ACC112 (cell line): ENCODE data around the gene TCERG1L.
"Not testable (repeated sequence)": the region's sequence is repeated elsewhere in the genome, so short reads cannot be mapped to it uniquely, and the experiment has no call there.

Source experiments
- H2AFZ ChIP-seq: fragments of 200-600 bp; sonication (generic); one replicate; pipeline ENCODE4 v1.6.0; 2017; ENCODE audit warnings: antibody characterized with exemption, low read length; ENCODE audit not compliant: unreplicated experiment
- H3K27ac ChIP-seq: fragments of 200-600 bp; sonication (generic); 2 replicates; pipeline ENCODE4 v1.5.1; 2014; ENCODE audit warnings: low read depth, mild to moderate bottlenecking, antibody characterized with exemption, low read length, moderate library complexity
- H3K27me3 ChIP-seq: fragments of 200-600 bp; sonication (generic); 2 replicates; pipeline ENCODE4 v1.6.1; 2014; ENCODE audit warnings: mild to moderate bottlenecking, antibody characterized with exemption, low read length, moderate library complexity, mixed read lengths; ENCODE audit not compliant: insufficient read depth
- H3K36me3 ChIP-seq: fragments of 200-600 bp; sonication (generic); 2 replicates; pipeline ENCODE4 v1.6.1; 2016; ENCODE audit warnings: mild to moderate bottlenecking, antibody characterized with exemption, low read length, moderate library complexity, mixed read lengths; ENCODE audit not compliant: insufficient read depth
- H3K4me1 ChIP-seq: fragments of 200-600 bp; sonication (generic); one replicate; pipeline ENCODE4 v1.6.1; 2016; ENCODE audit warnings: low read length, mixed read lengths; ENCODE audit not compliant: insufficient read depth, unreplicated experiment, control insufficient read depth
- H3K4me3 ChIP-seq: fragments of 200-600 bp; sonication (generic); 2 replicates; pipeline ENCODE4 v1.5.1; 2014; ENCODE audit warnings: mild to moderate bottlenecking, low read depth, low read length
- H3K79me2 ChIP-seq: fragments of 200-600 bp; sonication (generic); one replicate; pipeline ENCODE4 v1.6.0; 2016; ENCODE audit warnings: low read length; ENCODE audit not compliant: control insufficient read depth, unreplicated experiment, insufficient read depth

TCERG1L gene

DNA sequence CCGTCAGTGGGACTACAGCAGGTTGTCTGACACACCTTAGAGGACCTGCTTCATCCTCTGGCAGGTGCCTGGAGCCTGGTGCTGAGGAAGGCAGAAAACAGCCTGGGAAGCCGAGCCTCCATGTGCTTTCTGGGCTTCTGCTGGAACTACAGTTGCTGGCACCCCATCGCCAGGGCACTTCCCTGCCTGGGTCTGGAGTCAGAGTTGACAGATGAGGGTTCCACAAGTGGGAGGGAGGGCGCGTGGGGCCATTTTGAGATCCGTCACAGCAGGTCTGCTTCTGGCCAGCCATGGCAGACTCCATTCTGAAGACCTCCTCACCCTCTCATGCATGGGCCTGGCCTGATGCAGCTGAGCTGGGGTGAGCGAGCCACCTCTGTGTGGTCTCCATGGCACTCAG is 33.2 kb upstream of the TCERG1L start:
- H3K27ac ChIP-seq, result no peak overlapping the region
- H3K4me3 ChIP-seq, result no peak overlapping the region
- H3K79me2 ChIP-seq, result no peaks in the 10 kb centered on the region
- no peak overlapping the region for H2AFZ ChIP-seq
- H3K27me3 ChIP-seq, result no peaks in the 10 kb centered on the region
- no peaks in the 10 kb centered on the region for H3K4me1 ChIP-seq
- no peaks in the 10 kb centered on the region for H3K36me3 ChIP-seq

DNA sequence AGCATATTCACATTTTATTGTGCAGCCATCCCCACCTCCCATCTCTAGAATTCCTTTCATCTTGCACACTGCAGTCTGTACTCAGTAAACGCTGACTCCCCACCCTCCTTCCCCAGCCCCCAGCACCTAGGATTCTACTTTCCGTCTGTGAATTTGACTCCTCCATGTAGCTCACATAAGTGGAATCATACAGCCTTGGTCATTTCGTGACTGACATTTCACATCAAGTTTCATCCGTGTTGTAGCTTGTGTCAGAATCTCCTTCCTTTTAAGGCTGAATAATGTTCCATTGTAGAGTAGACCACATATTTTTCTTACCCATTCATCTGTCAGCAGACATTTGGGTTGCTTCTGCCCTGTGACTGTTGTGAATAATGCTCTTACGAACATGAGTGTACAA is 26.2 kb upstream of the TCERG1L start:
- no peaks in the 10 kb centered on the region for H3K79me2 ChIP-seq
- H3K27me3 ChIP-seq, result no peaks in the 10 kb centered on the region
- H3K27ac ChIP-seq, result no peak overlapping the region
- H3K4me1 ChIP-seq, result no peaks in the 10 kb centered on the region
- no peaks in the 10 kb centered on the region for H3K36me3 ChIP-seq
- no peak overlapping the region for H3K4me3 ChIP-seq
- H2AFZ ChIP-seq, result no peak overlapping the region

- H3K27ac ChIP-seq, result no peak overlapping the region
- no peaks in the 10 kb centered on the region for H3K27me3 ChIP-seq
Observed at GRCh38 chr10:131332821-131333220, 21.3 kb upstream of the TCERG1L start.

DNA sequence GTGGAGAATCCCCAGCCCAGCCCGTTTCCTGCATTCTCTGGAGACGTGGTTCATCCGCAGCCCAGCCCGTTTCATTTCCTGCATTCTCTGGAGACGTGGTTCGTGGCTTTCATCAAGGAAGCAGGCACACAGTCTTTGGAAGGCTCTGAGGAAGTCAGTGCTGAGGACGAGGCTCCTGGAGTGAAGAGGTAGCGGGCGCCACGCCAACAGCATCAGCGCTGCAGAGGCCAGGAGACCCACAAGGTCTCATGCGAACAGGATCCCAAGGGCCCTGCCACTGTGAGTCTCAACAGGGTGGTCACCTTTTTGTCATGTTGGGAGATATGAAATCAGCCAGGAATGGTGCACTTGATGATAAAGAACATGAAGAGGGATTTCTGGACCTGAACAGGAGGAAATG is 12.4 kb upstream of the TCERG1L start:
- no peaks in the 10 kb centered on the region for H3K27me3 ChIP-seq
- no peak overlapping the region for H3K27ac ChIP-seq
- H3K4me3 ChIP-seq, result no peak overlapping the region
- no peaks in the 10 kb centered on the region for H3K79me2 ChIP-seq
- no peaks in the 10 kb centered on the region for H3K36me3 ChIP-seq
- H2AFZ ChIP-seq, result no peak overlapping the region
- no peaks in the 10 kb centered on the region for H3K4me1 ChIP-seq

More at GRCh38 chr10:131332821-131333220, 21.3 kb upstream of the TCERG1L start:
- Histone ChIP-seq H3K4me3 (no peak overlapping the region), H3K4me1 (no peaks in the 10 kb centered on the region), H2AFZ (no peak overlapping the region), H3K79me2 (no peaks in the 10 kb centered on the region), H3K36me3 (no peaks in the 10 kb centered on the region)

DNA sequence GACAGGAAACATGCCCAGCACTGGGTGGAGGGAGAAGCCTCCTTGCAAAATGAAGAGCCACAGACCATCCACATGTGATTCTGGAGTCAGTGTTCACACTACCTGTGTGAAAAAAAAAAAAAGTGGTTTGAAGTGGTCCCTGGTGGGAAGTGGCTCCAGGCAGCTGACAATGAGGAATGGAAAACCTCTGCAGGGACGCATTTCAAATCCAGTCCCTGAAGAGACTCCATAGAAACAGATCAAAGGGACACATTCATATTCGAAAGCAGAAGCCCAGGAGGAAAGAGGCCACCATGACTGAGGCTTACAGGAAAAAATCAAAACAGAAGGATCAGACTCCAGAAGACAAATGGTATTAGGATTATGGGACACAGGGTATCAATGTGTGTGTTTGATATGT is 11.5 kb upstream of the TCERG1L start:
- Histone ChIP-seq H3K4me1 (no peaks in the 10 kb centered on the region), H2AFZ (no peak overlapping the region), H3K4me3 (no peak overlapping the region), H3K27ac (no peak overlapping the region), H3K79me2 (no peaks in the 10 kb centered on the region), H3K27me3 (no peaks in the 10 kb centered on the region), H3K36me3 (no peaks in the 10 kb centered on the region)

DNA sequence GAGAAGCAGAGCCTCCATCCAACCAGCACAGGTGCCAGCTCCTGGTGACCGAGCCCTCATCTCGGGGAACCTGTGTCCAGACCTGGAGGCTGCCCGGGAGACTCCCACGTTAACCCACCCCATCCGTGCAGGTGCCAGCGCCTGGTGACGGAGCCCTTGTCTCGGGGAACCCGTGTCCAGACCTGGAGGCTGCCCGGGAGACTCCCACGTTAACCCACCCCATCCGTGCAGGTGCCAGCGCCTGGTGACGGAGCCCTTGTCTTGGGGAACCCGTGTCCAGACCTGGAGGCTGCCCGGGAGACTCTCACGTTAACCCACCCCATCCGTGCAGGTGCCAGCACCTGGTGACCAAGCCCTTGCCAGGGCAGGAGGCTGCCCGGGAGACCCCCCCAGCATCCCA is 11.1 kb upstream of the TCERG1L start:
- not testable (repeated sequence) for H2AFZ ChIP-seq, H3K27me3 ChIP-seq, H3K79me2 ChIP-seq, H3K4me1 ChIP-seq, H3K4me3 ChIP-seq, H3K27ac ChIP-seq, H3K36me3 ChIP-seq

- H3K36me3 ChIP-seq, result no peaks in the 10 kb centered on the region
- H3K4me3 ChIP-seq, result no peak overlapping the region
- H3K27ac ChIP-seq, result no peak overlapping the region
- H2AFZ ChIP-seq, result no peak overlapping the region
- H3K79me2 ChIP-seq, result no peaks in the 10 kb centered on the region
- no peaks in the 10 kb centered on the region for H3K27me3 ChIP-seq
- no peaks in the 10 kb centered on the region for H3K4me1 ChIP-seq
Observed at GRCh38 chr10:131320860-131321604, 9.5 kb upstream of the TCERG1L start.

- H3K4me1 ChIP-seq, result no peaks in the 10 kb centered on the region
- no peak overlapping the region for H3K4me3 ChIP-seq
- no peaks in the 10 kb centered on the region for H3K79me2 ChIP-seq
- H3K27me3 ChIP-seq, result no peaks in the 10 kb centered on the region
- H3K27ac ChIP-seq, result no peak overlapping the region
- no peaks in the 10 kb centered on the region for H3K36me3 ChIP-seq
- H2AFZ ChIP-seq, result no peak overlapping the region
Observed at GRCh38 chr10:131318814-131319213, 7.3 kb upstream of the TCERG1L start.

GRCh38 chr10:131318291-131318690 is 6.8 kb upstream of the TCERG1L start:
- Histone ChIP-seq H3K4me1 (no peaks in the 10 kb centered on the region), H3K4me3 (no peak overlapping the region), H3K79me2 (no peaks in the 10 kb centered on the region), H3K27ac (no peak overlapping the region), H3K36me3 (no peaks in the 10 kb centered on the region), H2AFZ (no peak overlapping the region), H3K27me3 (no peaks in the 10 kb centered on the region)

- H3K79me2 ChIP-seq, result no peaks in the 10 kb centered on the region
- H3K36me3 ChIP-seq, result no peaks in the 10 kb centered on the region
- H2AFZ ChIP-seq, result no peak overlapping the region
Observed at GRCh38 chr10:131316321-131317075, 5.0 kb upstream of the TCERG1L start.

GRCh38 chr10:131315344-131315743 is 3.8 kb upstream of the TCERG1L start:
- no peaks in the 10 kb centered on the region for H3K4me1 ChIP-seq
- no peak overlapping the region for H2AFZ ChIP-seq
- no peaks in the 10 kb centered on the region for H3K36me3 ChIP-seq
- no peak overlapping the region for H3K27ac ChIP-seq
- no peak overlapping the region for H3K4me3 ChIP-seq
- H3K27me3 ChIP-seq, result peaks cover 8% of the 10 kb centered on the region
- H3K79me2 ChIP-seq, result no peaks in the 10 kb centered on the region

More at GRCh38 chr10:131316321-131317075, 5.0 kb upstream of the TCERG1L start:
- no peaks in the 10 kb centered on the region; the same call in 1 of the 2 replicates for H3K27me3 ChIP-seq
- H3K4me1 ChIP-seq, result no peaks in the 10 kb centered on the region
- H3K4me3 ChIP-seq, result no peak overlapping the region
- no peak overlapping the region for H3K27ac ChIP-seq
